HG03432 (cell line): ENCODE data around the gene ZC3H11A.
"Not testable (repeated sequence)": the region's sequence is repeated elsewhere in the genome, so short reads cannot be mapped to it uniquely, and the experiment has no call there.

Experiments
- ATAC-seq: cut with Tn5 transposase; IDR thresholded peaks from one replicate; pipeline ENCODE4 v1.9.1; 2021; ENCODE audit warnings: mild to moderate bottlenecking, moderate library complexity; ENCODE audit not compliant: unreplicated experiment

The ZC3H11A gene

GRCh38 chr1:203778789-203779188 is 16.6 kb upstream of the ZC3H11A start:
- ATAC-seq = no peak

DNA sequence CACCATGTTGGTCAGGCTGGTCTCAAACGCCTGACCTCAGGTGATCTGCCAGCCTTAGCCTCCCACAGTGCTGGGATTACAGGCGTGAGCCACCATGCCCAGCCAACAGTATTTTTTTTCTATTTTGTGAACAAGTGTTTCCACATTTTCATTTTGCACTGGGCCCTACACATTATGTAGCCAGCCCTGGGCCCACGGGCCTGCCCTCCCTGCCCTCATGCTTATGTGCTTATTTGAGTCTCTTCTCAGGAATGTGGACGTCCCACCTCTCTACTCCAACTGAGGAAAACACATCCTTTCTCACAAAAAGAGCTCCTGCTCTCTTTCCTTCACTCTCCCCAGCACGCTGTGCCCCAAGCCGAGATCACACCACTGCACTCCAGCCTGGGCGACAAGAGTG is 13.5 kb upstream of the ZC3H11A start:
- no peak for ATAC-seq

GRCh38 chr1:203789966-203790365 is 5.5 kb upstream of the ZC3H11A start:
- no peak for ATAC-seq

DNA sequence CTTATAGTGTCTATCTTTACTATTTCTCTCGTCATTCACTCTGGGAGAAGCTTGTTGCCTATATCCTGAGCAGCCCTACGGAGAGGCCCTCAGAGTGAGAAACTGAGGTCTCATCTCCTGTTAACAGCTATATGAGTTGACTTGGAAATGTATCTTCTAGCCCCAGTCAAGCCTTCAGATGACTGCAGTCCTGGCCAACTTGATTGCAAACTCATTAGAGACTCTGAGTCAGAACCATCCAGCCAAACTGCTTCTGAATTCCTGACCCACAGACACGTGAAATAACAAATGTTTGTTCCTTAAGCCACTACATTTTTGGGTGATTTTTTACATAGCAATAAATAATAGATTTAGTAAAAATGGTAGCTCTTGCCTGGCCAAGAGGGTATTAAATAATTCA is 3.9 kb upstream of the ZC3H11A start:
- ATAC-seq = no peak

DNA sequence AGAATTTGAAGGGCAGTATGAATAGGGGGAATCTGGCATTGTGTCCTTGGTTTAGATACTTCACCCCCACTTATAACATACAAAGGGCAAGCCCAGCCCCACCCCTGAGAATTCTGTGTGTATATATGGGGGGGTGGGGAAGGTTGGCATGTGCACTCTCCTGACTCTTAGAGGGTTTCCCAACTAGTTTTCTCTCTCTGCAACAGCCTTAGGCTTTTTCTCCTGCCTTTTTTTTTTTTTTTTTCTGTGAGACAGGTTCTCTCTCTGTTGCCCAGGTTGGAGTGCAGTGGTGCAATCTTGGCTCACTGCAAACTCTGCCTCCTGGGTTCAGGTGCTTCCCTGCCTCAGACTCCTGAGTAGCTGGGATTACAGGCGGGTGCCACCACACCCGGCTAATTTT is 2.9 kb upstream of the ZC3H11A start:
- ATAC-seq = no peak

DNA sequence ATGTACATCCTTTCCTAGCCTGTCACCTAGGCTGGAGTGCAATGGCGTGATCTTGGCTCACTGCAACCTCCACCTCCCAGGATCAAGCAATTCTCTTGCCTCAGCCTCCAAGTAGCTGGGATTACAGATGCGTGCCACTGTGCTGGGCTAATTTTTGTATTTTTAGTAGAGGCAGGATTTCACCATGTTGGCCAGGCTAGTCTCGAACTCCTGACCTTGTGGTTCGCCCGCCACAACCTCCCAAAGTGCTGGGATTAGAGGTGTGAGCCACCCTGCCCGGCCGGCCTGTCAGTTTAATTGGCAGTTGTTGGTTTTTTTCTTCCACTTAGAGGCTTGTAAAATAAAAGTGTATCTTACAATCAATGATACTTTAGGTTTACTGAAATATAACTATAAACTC is 1.9 kb upstream of the ZC3H11A start:
- not testable (repeated sequence) for ATAC-seq

DNA sequence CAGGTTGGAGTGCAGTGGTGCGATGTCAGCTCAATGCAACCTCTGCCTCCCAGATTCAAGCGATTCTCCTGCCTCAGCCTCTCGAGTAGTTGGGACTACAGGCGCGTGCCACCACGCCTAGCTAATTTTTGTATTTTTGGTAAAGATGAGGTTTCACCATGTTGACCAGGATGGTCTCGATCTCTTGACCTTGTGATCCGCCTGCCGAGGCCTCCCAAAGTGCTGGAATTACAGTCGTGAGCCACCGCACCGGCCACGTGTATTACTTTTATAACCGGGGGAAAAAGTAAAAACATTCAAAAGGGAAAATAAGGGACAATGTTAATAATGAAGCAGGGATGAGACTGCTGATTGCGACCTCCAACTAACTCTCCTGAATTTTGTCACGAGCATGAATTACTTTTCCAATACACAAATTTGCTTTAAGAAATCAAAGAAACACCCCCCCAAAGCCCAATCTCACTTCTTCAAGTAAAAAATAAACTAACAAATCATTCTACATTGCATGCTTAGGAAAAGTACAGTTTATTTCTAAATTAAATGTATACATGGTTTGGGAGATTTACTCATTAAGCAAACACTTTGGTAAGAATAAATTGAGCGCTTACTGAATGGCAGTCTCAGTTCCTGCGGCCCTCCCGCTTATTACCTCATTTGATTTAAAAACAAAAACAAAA is 521 bp upstream of the ZC3H11A start:
- no peak for ATAC-seq

- no peak for ATAC-seq
Measured at GRCh38 chr1:203796236-203796605, 798 bp downstream of the ZC3H11A start.

GRCh38 chr1:203797216-203797615 is 1.8 kb downstream of the ZC3H11A start:
- no peak for ATAC-seq

DNA sequence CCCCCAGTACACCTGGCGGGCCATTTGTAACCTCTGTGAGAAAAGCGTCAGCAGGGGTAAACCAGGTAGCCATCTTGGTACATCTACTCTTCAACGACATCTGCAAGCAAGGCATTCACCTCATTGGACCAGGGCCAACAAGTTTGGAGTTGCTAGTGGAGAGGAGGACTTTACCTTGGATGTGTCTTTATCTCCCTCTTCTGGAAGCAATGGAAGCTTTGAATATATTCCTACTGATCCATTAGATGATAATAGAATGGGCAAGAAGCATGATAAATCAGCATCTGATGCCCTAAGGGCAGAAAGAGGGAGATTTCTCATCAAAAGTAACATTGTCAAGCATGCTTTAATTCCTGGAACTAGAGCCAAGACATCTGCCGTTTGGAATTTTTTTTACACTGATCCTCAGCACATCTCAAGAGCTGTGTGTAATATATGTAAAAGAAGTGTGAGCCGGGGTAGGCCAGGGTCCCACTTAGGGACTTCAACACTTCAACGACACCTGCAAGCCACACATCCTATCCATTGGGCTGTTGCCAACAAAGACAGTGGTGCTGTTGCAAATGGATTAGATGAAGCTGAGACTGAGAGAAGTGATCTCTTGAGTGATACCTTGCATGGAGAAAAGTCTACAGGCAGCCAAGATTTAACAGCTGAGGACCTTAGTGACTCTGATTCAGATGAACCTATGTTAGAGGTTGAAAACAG is 2.7 kb downstream of the ZC3H11A start:
- no peak for ATAC-seq

DNA sequence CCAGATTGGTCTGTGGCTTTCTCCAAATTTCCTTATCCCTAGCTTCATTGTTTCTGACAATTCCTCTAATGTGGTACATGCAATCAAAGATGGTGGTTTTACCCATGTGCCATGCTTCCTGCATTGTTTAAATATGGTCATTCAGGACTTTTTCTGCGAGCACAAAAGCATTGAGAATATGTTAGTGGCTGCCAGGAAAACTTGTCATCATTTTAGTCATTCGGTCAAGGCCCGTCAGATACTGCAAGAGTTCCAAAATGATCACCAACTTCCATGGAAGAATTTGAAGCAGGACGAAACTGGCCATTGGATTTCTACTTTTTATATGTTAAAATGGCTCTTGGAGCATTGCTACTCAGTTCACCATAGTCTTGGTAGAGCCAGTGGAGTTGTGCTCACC is 3.7 kb downstream of the ZC3H11A start:
- no peak for ATAC-seq

- no peak for ATAC-seq
Measured at GRCh38 chr1:203799971-203800370, 4.5 kb downstream of the ZC3H11A start.

DNA sequence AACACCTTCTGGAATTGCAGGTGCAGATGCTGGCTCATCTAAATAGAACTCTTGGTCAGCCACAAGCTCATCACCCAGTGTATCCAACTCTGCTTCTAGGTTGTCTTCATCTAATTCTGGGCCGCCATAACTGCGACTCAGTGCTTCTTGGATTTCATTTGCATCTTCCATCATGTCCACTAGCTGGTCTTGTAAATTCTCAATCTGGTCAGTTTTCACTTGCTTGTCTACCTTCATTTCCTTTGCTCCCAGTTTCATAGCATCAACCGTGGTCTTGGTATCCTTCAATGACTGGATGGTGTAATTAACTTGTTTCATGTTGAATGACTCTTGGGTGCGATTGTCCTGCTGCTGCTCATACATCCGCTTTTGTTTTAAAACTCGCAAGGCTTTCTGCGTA is 10.3 kb downstream of the ZC3H11A start:
- no peak for ATAC-seq

DNA sequence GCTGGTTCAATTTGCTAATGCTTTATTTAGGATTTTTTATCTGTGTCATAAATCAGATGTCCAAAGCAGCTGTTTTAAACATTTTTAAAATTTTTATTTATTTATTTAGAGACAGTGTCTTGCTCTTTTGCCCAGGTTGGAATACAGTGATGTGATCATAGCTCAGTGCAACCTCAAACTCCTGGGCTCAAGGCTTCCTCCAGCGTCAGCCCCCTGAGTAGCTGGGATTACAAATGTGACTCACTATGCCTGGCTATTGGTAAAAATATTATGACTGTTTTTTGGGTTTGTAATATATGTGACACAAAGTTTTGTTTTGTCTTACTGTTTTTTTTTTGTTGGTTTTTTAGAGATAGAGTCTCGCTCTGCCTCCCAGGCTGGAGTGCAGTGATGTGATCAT is 11.8 kb downstream of the ZC3H11A start:
- ATAC-seq = no peak

DNA sequence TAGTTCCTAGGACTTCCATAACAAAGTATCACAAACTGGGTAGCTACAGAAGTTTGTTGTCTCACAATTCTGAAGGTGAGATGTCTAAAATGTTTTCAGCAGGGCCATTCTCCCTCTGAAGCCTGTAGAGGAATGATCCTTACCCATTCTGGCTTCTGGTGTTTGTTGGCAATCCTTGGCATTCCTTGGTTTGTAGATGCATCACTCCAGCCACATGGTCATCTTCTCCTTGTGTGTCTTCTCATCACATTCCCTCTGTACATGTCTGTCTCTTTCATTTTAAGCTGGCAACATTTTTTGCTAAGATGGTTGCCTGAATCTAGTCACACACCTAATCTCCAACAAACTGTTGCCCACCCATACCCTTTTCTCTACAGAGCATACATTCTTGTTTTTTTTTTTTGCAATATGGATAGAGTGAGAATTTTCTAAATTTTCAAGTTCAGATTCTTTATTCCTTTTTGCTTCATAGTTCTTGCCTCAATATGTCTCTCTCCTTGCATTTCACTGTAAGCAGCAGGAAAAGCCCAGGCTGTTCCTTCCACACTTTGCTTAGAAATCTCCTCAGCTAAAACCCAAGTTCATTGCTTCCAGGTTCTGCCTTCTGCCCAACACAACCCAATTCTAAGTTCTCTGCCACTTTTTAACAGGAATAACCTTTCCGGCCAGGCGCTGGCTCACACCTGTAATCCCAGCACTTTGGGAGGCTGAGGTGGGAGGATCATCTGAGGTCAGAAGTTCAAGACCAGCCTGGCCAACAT is 18.3 kb downstream of the ZC3H11A start:
- ATAC-seq = no peak

DNA sequence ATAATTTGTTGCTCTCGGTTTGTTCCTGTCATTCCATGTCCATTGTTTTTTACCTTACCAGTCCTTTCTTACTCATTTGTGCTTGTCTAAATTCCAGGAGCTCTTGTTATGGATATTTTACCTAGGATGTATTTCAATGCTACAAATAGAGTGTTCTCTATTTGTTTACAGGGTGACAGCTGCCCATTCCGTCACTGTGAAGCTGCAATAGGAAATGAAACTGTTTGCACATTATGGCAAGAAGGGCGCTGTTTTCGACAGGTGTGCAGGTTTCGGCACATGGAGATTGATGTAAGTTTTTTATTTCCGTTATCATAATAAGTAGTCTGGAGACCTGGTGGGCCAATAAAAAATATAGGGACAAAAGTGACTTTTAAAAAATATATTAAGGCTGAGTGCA is 23.0 kb downstream of the ZC3H11A start:
- no peak for ATAC-seq

GRCh38 chr1:203823306-203823705 is 27.9 kb downstream of the ZC3H11A start:
- ATAC-seq = no peak

DNA sequence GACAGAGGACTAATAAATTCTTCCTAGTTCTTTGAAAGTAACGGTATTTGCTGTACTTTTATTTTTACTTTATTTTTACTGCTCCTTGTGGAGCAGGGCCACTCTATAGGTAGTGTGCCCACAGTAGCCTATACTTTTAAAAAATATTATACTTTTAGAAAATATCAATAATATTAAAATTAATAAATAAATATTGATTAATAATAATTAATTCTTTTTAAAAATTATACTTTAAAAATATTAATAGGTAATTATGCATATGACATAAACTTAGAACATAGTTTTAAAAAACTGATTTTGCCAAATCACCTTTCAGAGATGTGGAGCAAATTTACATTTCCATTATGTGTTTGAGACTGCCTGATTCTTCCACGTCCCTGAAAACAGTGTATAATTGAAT is 30.8 kb downstream of the ZC3H11A start:
- ATAC-seq = no peak

DNA sequence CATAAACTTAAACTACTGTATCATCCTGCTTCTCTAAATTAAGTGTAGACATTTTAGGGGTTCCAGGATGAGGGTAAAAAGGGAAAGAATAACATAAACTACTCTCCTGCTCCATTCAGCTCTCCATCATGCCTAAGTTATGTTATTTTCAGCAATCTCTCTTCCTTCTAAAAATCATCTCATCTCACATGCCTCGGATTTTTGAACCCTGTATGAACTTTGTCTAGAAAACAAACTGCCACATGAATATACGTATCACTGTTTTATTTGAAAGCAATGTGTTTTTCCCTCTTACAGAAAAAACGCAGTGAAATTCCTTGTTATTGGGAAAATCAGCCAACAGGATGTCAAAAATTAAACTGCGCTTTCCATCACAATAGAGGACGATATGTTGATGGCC is 32.6 kb downstream of the ZC3H11A start:
- ATAC-seq = no peak

- no peak for ATAC-seq
Measured at GRCh38 chr1:203828503-203828902, 33.1 kb downstream of the ZC3H11A start.

GRCh38 chr1:203829247-203829646 is 33.8 kb downstream of the ZC3H11A start:
- ATAC-seq = not testable (repeated sequence)

- ATAC-seq = no peak
Measured at GRCh38 chr1:203835476-203835875, 40.1 kb downstream of the ZC3H11A start.
